ENCODE data around the gene PTPA.
"Not testable (repeated sequence)": the region's sequence is repeated elsewhere in the genome, so short reads cannot be mapped to it uniquely, and the experiment has no call there.

Gene PTPA

GRCh38 chr9:129195606-129196005 lies 84.4 kb downstream of the PTPA start:
- Histone ChIP-seq H3K4me3 (ENCODE audit: low read depth in 1 of 2, low read length in 2 of 2) (no peak overlapping the region), H3K36me3 (ENCODE audit: control insufficient read depth in 1 of 2, insufficient read depth in 2 of 2, low read length in 2 of 2) (no peaks in the 10 kb centered on the region), H3K27me3 (ENCODE audit: control insufficient read depth in 1 of 2, insufficient read depth in 2 of 2, low read length in 2 of 2) (peaks cover 0 to 4% of the 10 kb centered on the region in 2 donors), H3K9me3 (ENCODE audit: control insufficient read depth in 1 of 2, low read length in 2 of 2) (no peaks in the 10 kb centered on the region), H3K9ac (ENCODE audit: low read depth in 1 of 2, low read length in 2 of 2) (no peak overlapping the region), H3K4me1 (ENCODE audit: control insufficient read depth in 1 of 2, insufficient read depth in 2 of 2, low read length in 2 of 2) (peaks cover 0 to 6% of the 10 kb centered on the region in 2 donors), H3K27ac (ENCODE audit: low read depth, low read length) (no peak overlapping the region)

- not testable (repeated sequence) for H3K4me3 ChIP-seq (ENCODE audit: low read depth in 1 of 2, low read length in 2 of 2); H3K27ac ChIP-seq (ENCODE audit: low read depth, low read length); H3K9me3 ChIP-seq (ENCODE audit: control insufficient read depth in 1 of 2, low read length in 2 of 2); H3K4me1 ChIP-seq (ENCODE audit: control insufficient read depth in 1 of 2, insufficient read depth in 2 of 2, low read length in 2 of 2); H3K9ac ChIP-seq (ENCODE audit: low read depth in 1 of 2, low read length in 2 of 2); H3K27me3 ChIP-seq (ENCODE audit: control insufficient read depth in 1 of 2, insufficient read depth in 2 of 2, low read length in 2 of 2); H3K36me3 ChIP-seq (ENCODE audit: control insufficient read depth in 1 of 2, insufficient read depth in 2 of 2, low read length in 2 of 2)
Measured at GRCh38 chr9:129197045-129197444, 85.8 kb downstream of the PTPA start.

- Histone ChIP-seq H3K4me1 (ENCODE audit: control insufficient read depth in 1 of 2, insufficient read depth in 2 of 2, low read length in 2 of 2) (peaks cover 0 to 6% of the 10 kb centered on the region in 2 donors), H3K4me3 (ENCODE audit: low read depth in 1 of 2, low read length in 2 of 2) (no peak overlapping the region), H3K36me3 (ENCODE audit: control insufficient read depth in 1 of 2, insufficient read depth in 2 of 2, low read length in 2 of 2) (no peaks in the 10 kb centered on the region), H3K27ac (ENCODE audit: low read depth, low read length) (no peak overlapping the region), H3K9ac (ENCODE audit: low read depth in 1 of 2, low read length in 2 of 2) (peak overlapping the region in 1 of 2 donors; percentile 21), H3K27me3 (ENCODE audit: control insufficient read depth in 1 of 2, insufficient read depth in 2 of 2, low read length in 2 of 2) (peaks cover 0 to 4% of the 10 kb centered on the region in 2 donors), H3K9me3 (ENCODE audit: control insufficient read depth in 1 of 2, low read length in 2 of 2) (no peaks in the 10 kb centered on the region)
Measured at GRCh38 chr9:129197978-129198318, 86.7 kb downstream of the PTPA start.

Data from duodenal mucosa (tissue), 2 donors.